Adrenal gland (tissue), 12 donors: Measurements from ENCODE around the gene UBAC2. TPM values are rescaled to one million over a fixed set of nuclear protein-coding genes. Genes with fewer than 3 reads are reported as not detected.

Experiments
- DNase-seq, 7 donors: peaks; one replicate each; pipeline ENCODE4 v3.0.0-alpha.2; 2019 to 2020
- H3K27ac ChIP-seq, 5 donors: fragments of 200-600 bp; sonication (generic) in 4 of 5; 1 replicate in 3 of 5; 2 replicates in 2 of 5; pipeline versions ENCODE4 v1.5.1 to v1.8.0; 2016 to 2020; ENCODE audit warnings: mild to moderate bottlenecking in 1 of 5
- H3K27me3 ChIP-seq: fragments of 200-600 bp; 2 replicates; pipeline ENCODE4 v1.8.0; 2021
- H3K36me3 ChIP-seq, 2 donors: fragments of 200-600 bp; replicated peaks in 1 of 2; 1 replicate in 1 of 2; 2 replicates in 1 of 2; pipeline versions ENCODE4 v1.5.1 to v1.8.0; 2018 to 2022
- H3K4me1 ChIP-seq, 2 donors: fragments of 200-600 bp; replicated peaks in 1 of 2; 1 replicate in 1 of 2; 2 replicates in 1 of 2; pipeline versions ENCODE4 v1.5.1 to v1.8.0; 2018 to 2021
- H3K4me3 ChIP-seq, 4 donors: fragments of 200-600 bp; sonication (generic) in 3 of 4; one replicate each; pipeline ENCODE4 v1.5.1; 2016 to 2018
- H3K9me3 ChIP-seq, 3 donors: fragments of 200-600 bp; sonication (generic) in 1 of 3; replicated peaks in 1 of 3; 1 replicate in 2 of 3; 2 replicates in 1 of 3; pipeline versions ENCODE4 v1.5.1 to v1.8.0; 2016 to 2021
- POLR2A ChIP-seq, 2 donors: fragments of 450-650 bp; IDR thresholded peaks; one replicate each; pipeline ENCODE4 v1.6.1; 2017; ENCODE audit warnings: antibody characterized with exemption in 2 of 2, mild to moderate bottlenecking in 2 of 2, moderate library complexity in 1 of 2
- WGBS, 4 donors: extraction: QIAGEN DNeasy Blood & Tissue Kit in 2 of 4; methylation state at CpG; one replicate each; pipeline versions ENCODE4 v1.1.5 to v1.1.7; 2013 to 2017; 5-methylcytosine and 5-hydroxymethylcytosine counted together
- intact Hi-C, 2 donors: fragments of 100-400 bp; cut with DNase I; formaldehyde crosslinking; loops; one replicate each; pipeline versions ENCODE4 v1.14.1 to v1.15.0; 2022 to 2023
- polyA plus RNA-seq, 3 donors: library from polyadenylated mRNA; stranded (reverse); fragments of 200-250 nt in 2 of 3; fragments of 350-450 nt in 1 of 3; fragmentation: Illumina TruSeq in 1 of 3; extraction: RNeasy Lipid Tissue Mini Kit (QIAGEN cat#74804) in 1 of 3; gene quantifications; one replicate each; pipeline ENCODE4 v1.2.3, GENCODE V29; 2013 to 2014
- total RNA-seq, 9 donors: library from RNA; depleted of rRNA in 4 of 9; stranded (reverse); fragments of >200 nt in 4 of 9; fragments of 120-200 nt in 1 of 9; fragmentation: NEBNext Ultra II Directional in 1 of 9; extraction: Animal tissue kit (Norgen Biotek cat#: 25700) in 1 of 9; gene quantifications; one replicate each; pipeline versions ENCODE4 v1.1.0 to v1.2.4, GENCODE V29; 2013 to 2023
- TF ChIP-seq, protein P1 (sequence below), 6 experiments: fragments of 450-650 bp in 4 of 6; fragments of 200-600 bp in 2 of 6; sonication (generic) in 1 of 6; IDR thresholded peaks; 1 replicate in 5 of 6; 2 replicates in 1 of 6; pipeline versions ENCODE4 v1.5.1 to v1.8.0; 2016 to 2021; ENCODE audit warnings: antibody characterized with exemption in 6 of 6, mild to moderate bottlenecking in 2 of 6, moderate library complexity in 1 of 6
- donor health status: healthy with polysubstance abuse.
- donor health status: Bipolar disorder and iron deficiency.
- donor health status: DM: yes; HTN: yes; CAD: no.
- donor health status: DM: no; HTN: no; CAD: no.
- donor health status: DM: no; HTN: no; CAD: no.
- donor health status: DM: yes; HTN: yes; CAD: no.

UBAC2 gene
- total and polyA plus RNA-seq, 12 donors, result 46.3 to 67.8 (median 53.5) TPM

DNA sequence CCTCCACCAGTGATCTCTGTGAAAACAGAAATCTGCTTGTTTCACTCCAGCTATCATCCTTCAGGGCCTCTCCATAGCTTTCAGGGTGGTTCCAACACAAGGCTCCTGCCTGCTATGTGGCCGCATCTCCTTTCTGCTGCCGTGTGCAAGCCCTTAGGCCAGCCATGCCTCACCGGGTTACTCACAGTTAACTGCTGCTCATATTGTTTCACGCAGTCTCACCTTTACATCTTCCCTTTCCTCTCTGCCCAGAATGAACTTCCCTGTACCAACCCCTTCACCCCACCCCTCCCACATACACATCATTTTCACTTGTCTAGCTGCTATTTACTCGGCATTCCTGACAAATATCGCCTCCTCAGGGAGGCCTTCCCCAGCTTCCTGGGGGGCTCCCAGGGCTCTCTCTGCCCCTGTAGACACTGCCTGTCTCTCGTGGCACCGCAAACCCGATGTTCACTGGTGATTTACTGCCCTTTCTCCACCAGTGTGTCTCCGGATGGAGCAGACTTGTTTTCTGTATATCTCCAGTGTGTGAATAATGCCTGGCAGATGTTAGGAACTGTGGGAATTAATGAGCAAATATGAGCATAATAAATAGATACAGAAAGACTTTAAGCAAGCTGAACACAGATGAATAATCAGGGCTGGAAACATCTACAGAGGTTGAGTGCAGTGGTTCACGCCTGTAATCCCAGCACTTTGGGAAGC, 145.8 kb downstream of the UBAC2 start:
- 89 to 95% (median 89%) methylated on average over 11 of the region's 11 CpGs for WGBS, 4 donors
- Histone ChIP-seq H3K4me3 (no peak overlapping the region), H3K4me1 (no peaks in the 10 kb centered on the region), H3K9me3 (no peaks in the 10 kb centered on the region), H3K27me3 (no peaks in the 10 kb centered on the region), H3K27ac (no peak overlapping the region), H3K36me3 (peaks cover 0 to 9% of the 10 kb centered on the region in 2 donors)
- intact Hi-C loops, result no loop called here
- no peak for TF ChIP-seq POLR2A (IDR thresholded peaks at IDR 0.05)
- TF ChIP-seq, protein P1, sequence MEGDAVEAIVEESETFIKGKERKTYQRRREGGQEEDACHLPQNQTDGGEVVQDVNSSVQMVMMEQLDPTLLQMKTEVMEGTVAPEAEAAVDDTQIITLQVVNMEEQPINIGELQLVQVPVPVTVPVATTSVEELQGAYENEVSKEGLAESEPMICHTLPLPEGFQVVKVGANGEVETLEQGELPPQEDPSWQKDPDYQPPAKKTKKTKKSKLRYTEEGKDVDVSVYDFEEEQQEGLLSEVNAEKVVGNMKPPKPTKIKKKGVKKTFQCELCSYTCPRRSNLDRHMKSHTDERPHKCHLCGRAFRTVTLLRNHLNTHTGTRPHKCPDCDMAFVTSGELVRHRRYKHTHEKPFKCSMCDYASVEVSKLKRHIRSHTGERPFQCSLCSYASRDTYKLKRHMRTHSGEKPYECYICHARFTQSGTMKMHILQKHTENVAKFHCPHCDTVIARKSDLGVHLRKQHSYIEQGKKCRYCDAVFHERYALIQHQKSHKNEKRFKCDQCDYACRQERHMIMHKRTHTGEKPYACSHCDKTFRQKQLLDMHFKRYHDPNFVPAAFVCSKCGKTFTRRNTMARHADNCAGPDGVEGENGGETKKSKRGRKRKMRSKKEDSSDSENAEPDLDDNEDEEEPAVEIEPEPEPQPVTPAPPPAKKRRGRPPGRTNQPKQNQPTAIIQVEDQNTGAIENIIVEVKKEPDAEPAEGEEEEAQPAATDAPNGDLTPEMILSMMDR (IDR thresholded peaks at IDR 0.05), result no peak
- no peak for DNase-seq

DNA sequence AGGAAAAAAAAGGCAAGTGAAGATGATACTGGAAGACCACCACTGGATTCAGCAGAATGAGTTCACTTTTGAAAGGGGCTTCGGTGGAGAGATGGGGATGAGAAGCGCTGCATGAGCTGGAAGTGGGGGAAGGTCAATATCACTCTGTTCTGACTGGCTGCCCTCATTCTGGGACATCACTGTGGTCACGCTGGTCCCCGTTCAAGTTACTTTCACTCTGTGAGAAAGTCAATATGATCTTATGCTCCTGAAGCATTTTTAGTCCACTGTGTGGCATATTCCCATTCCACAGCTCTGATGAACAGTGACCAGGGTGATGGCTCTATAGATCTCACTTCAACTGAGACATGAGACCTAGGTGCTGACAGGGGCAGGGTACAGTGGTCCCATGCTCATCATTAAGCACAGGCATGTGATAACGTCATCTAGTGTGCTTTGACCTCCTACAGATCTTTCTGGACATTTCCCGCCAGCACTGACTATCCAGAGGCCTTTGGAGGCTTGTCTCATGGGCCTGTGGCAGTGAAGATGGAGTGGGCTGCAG, 146.8 kb downstream of the UBAC2 start:
- Histone ChIP-seq H3K27ac (no peak overlapping the region), H3K27me3 (no peaks in the 10 kb centered on the region), H3K9me3 (no peaks in the 10 kb centered on the region), H3K36me3 (peaks cover 0 to 9% of the 10 kb centered on the region in 2 donors), H3K4me1 (no peaks in the 10 kb centered on the region), H3K4me3 (no peak overlapping the region)
- no peak for TF ChIP-seq POLR2A (IDR thresholded peaks at IDR 0.05)
- TF ChIP-seq, protein P1 (IDR thresholded peaks at IDR 0.05), result no peak
- WGBS, 4 donors, result 92 to 97% (median 94%) methylated on average over 6 of the region's 6 CpGs
- no peak for DNase-seq
- intact Hi-C loops, result no loop called here

DNA sequence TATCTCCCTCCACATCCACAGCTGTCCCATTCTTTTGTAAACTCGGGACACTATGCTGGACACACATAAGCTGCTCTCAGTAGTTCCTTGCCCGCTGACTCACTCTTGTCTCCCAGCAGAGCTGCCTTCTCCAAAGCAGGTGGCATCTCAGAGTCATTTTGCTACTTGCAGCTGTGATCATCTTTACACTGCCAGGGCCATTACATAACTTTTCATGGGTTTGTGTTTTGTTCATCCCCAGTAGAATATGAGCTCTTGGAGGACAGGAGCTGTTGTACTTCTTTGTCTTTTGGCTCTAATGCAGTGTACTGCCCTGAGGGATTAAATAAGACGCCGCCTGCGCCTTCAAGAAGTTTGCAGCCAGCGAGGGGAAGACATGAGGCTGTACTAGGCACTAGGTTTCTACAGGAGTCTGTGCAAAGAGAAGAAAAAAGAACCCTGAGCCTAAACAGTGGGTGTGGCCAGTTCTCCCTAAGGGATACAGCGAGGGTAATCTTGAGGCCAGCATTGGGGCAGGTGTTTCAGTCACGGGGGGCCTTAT, 147.3 kb downstream of the UBAC2 start:
- no peaks in the 10 kb centered on the region for H3K27me3 ChIP-seq
- peaks cover 0 to 2% of the 10 kb centered on the region in 2 donors for H3K4me1 ChIP-seq
- 93 to 95% (median 93%) methylated on average over 8 of the region's 8 CpGs for WGBS, 4 donors
- no peak for DNase-seq
- intact Hi-C loops, result no loop called here
- no peak overlapping the region for H3K27ac ChIP-seq
- H3K4me3 ChIP-seq, result no peak overlapping the region
- TF ChIP-seq, protein P1 (IDR thresholded peaks at IDR 0.05), result no peak
- H3K9me3 ChIP-seq, result no peaks in the 10 kb centered on the region
- peaks cover 0 to 9% of the 10 kb centered on the region in 2 donors for H3K36me3 ChIP-seq

DNA sequence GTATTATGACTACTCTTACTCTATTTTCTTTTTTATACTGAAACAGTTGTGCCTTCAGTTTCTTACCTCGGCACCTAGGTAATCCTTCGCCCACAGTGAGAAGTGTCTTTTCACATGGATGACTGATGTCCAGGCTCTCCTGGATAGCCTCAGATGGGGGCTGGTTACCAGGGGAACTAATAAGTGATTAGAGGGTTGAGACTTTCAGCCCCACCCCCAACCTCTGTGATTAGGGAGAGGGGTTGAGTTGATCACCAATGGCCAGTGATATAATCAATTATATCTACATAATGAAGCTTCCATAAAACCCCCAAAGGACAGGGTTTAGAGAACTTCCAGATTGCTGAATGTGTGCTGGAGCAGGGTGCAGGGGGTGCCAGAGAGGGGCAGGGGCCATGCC, 149.5 kb downstream of the UBAC2 start:
- no peak overlapping the region for H3K27ac ChIP-seq
- intact Hi-C loops, result no loop called here
- peaks cover 4 to 12% of the 10 kb centered on the region in 2 donors for H3K4me1 ChIP-seq
- no peak for DNase-seq
- H3K9me3 ChIP-seq, result no peaks in the 10 kb centered on the region
- TF ChIP-seq, protein P1 (IDR thresholded peaks at IDR 0.05), result no peak
- TF ChIP-seq POLR2A (IDR thresholded peaks at IDR 0.05), result no peak
- WGBS, 4 donors, result 96 to 100% (median 100%) methylated on average over 2 of the region's 2 CpGs
- H3K27me3 ChIP-seq, result no peaks in the 10 kb centered on the region
- H3K4me3 ChIP-seq, result no peak overlapping the region
- no peaks in the 10 kb centered on the region for H3K36me3 ChIP-seq
